Endodermal cell (in vitro differentiated cells): ENCODE results near the gene HNRNPA3. TPM values are rescaled to one million over a fixed set of nuclear protein-coding genes. Genes with fewer than 3 reads are reported as not detected.

Experiments used
- DNase-seq: peaks from one replicate; pipeline ENCODE4 v3.0.0-alpha.2; 2017
- H3K27ac ChIP-seq: 2 replicates; pipeline ENCODE4 v1.5.1; 2013; ENCODE audit warnings: mild to moderate bottlenecking, low read depth, low read length, moderate library complexity
- H3K27me3 ChIP-seq: 2 replicates; pipeline ENCODE4 v1.6.1; 2013; ENCODE audit warnings: mild to moderate bottlenecking, low read length, moderate library complexity; ENCODE audit not compliant: insufficient read depth, control insufficient read depth, poor library complexity, severe bottlenecking
- H3K36me3 ChIP-seq: 2 replicates; pipeline ENCODE4 v1.7.0; 2013; ENCODE audit warnings: mild to moderate bottlenecking, low read length, moderate library complexity; ENCODE audit not compliant: control insufficient read depth, insufficient read depth
- H3K4me1 ChIP-seq: one replicate; pipeline ENCODE4 v1.7.0; 2013; ENCODE audit warnings: low read length; ENCODE audit not compliant: control insufficient read depth, insufficient read depth
- H3K4me3 ChIP-seq: 2 replicates; pipeline ENCODE4 v1.5.1; 2013; ENCODE audit warnings: mild to moderate bottlenecking, low read length, moderate library complexity
- H3K9ac ChIP-seq: 2 replicates; pipeline ENCODE4 v1.6.1; 2013; ENCODE audit warnings: mild to moderate bottlenecking, low read length, moderate library complexity; ENCODE audit not compliant: poor library complexity, severe bottlenecking; ENCODE audit errors: extremely low read depth
- H3K9me3 ChIP-seq: 2 replicates; pipeline ENCODE4 v1.6.1; 2013; ENCODE audit warnings: mild to moderate bottlenecking, low read length, moderate library complexity; ENCODE audit not compliant: control insufficient read depth
- H3K27ac Mint-ChIP-seq: 2 replicates; pipeline ENCODE4 v1.8.0; 2020; ENCODE audit warnings: mixed read lengths
- H3K27me3 Mint-ChIP-seq: 2 replicates; pipeline ENCODE4 v1.8.0; 2021; ENCODE audit warnings: mild to moderate bottlenecking, mixed read lengths; ENCODE audit not compliant: insufficient read depth
- H3K36me3 Mint-ChIP-seq: 2 replicates; pipeline ENCODE4 v1.8.0; 2020; ENCODE audit warnings: low read depth, mixed read lengths
- H3K4me1 Mint-ChIP-seq: 2 replicates; pipeline ENCODE4 v1.8.0; 2020; ENCODE audit warnings: mixed read lengths
- H3K4me3 Mint-ChIP-seq: 2 replicates; pipeline ENCODE4 v1.8.0; 2020; ENCODE audit warnings: mild to moderate bottlenecking, moderate library complexity, mixed read lengths
- H3K9me3 Mint-ChIP-seq: 2 replicates; pipeline ENCODE4 v1.8.0; 2020; ENCODE audit warnings: mild to moderate bottlenecking, mixed read lengths
- WGBS, 2 experiments: methylation state at CpG; one replicate each; pipeline versions ENCODE4 v1.1.5 to v1.1.7; 2013; ENCODE audit warnings: missing lambda C conversion rate in 2 of 2, mixed read lengths in 1 of 2; ENCODE audit not compliant: insufficient coverage in 1 of 2, insufficient read length in 1 of 2; 5-methylcytosine and 5-hydroxymethylcytosine counted together
- total RNA-seq, 2 donors: library from RNA; stranded (reverse); fragmentation: NEBNext Ultra II Directional in 1 of 2; extraction: Animal tissue kit (Norgen Biotek cat#: 25700) in 1 of 2; gene quantifications; 2 replicates in 1 of 2; 3 replicates in 1 of 2; pipeline ENCODE4 v1.2.1, GENCODE V29; 2021
- TF ChIP-seq, protein P1 (sequence below): fragments of 200-600 bp; sonication (generic); conservative IDR thresholded peaks from 2 replicates; pipeline ENCODE4 v1.5.0; 2021; ENCODE audit warnings: antibody characterized with exemption, mild to moderate bottlenecking

Gene HNRNPA3
- total RNA-seq, 2 donors from 2014 or later = 323 to 413 TPM

DNA sequence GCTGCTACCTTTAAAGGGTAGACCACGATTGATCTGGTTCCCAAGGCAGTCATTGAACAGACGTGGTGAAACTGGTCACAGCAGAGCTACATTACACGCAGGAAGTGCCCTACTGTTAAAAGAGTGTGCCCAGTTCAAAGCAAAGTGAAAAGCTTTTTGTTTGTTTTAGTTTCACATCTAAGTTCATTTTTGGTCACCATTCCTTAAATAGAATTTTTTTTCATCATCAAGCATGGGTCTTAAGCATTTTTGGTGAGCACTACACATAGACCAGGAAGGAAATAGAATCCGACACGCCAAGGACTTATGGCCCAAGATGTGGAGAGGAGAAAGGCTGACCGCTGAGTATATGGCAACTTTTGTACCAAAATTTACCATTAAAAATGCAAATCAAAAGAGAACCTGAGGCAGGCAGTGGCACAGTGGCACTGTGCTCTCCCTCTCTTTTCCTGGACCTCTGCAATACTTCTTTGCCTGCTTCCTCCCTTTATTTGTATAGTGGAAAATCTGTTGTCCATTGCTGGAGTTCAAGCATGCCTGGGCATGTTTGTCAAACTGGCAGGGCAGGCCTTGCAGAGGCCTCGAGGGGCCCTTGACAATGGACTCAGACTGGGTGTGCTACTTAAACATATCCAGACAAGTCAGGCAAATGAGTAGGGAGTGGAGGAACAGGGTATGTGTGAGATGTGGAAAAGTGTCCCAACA lies 42.6 kb upstream of the HNRNPA3 start:
- no peaks in the 10 kb centered on the region for H3K9me3 ChIP-seq
- H3K27ac Mint-ChIP-seq = no peak overlapping the region
- H3K27me3 Mint-ChIP-seq = no peaks in the 10 kb centered on the region
- H3K4me3 ChIP-seq = no peak overlapping the region
- peaks cover 21% of the 10 kb centered on the region for H3K4me1 Mint-ChIP-seq
- no peaks in the 10 kb centered on the region for H3K36me3 Mint-ChIP-seq
- no peak overlapping the region for H3K9ac ChIP-seq
- H3K36me3 ChIP-seq = no peaks in the 10 kb centered on the region
- H3K9me3 Mint-ChIP-seq = no peaks in the 10 kb centered on the region
- TF ChIP-seq, protein P1, sequence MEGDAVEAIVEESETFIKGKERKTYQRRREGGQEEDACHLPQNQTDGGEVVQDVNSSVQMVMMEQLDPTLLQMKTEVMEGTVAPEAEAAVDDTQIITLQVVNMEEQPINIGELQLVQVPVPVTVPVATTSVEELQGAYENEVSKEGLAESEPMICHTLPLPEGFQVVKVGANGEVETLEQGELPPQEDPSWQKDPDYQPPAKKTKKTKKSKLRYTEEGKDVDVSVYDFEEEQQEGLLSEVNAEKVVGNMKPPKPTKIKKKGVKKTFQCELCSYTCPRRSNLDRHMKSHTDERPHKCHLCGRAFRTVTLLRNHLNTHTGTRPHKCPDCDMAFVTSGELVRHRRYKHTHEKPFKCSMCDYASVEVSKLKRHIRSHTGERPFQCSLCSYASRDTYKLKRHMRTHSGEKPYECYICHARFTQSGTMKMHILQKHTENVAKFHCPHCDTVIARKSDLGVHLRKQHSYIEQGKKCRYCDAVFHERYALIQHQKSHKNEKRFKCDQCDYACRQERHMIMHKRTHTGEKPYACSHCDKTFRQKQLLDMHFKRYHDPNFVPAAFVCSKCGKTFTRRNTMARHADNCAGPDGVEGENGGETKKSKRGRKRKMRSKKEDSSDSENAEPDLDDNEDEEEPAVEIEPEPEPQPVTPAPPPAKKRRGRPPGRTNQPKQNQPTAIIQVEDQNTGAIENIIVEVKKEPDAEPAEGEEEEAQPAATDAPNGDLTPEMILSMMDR = no peak
- DNase-seq = no peak
- H3K4me1 ChIP-seq = peaks cover 13% of the 10 kb centered on the region
- 83 to 88% methylated on average over 2 to 7 of the region's 7 CpGs for WGBS, 2 experiments
- no peak overlapping the region for H3K4me3 Mint-ChIP-seq
- H3K27me3 ChIP-seq = no peaks in the 10 kb centered on the region
- peak overlapping the region; percentile 48 for H3K27ac ChIP-seq

DNA sequence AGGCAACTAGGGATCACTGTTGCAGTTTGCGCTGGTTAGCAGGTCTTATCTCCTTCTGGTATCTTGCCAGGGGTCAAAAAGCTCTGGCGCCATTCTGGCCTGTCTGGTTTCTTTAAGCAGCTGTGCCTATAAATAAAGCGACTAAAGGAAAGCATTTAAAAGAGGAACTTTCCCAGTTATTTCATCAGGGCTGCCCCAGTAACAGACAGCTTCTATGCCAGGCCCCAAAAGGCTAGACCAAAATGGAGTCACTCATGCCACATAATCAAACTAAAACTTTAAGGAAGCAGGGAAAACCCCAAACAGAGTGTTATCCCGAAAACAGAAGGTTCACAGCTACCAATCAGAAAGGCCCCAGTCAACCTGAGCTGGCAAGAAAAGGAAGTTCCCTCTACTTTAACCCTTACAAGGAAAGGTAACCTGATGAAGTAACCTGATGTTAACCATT lies 41.2 kb upstream of the HNRNPA3 start:
- Histone ChIP-seq H3K9ac (no peak overlapping the region), H3K4me1 (peaks cover 6% of the 10 kb centered on the region), H3K27ac (no peak overlapping the region), H3K4me3 (no peak overlapping the region), H3K36me3 (no peaks in the 10 kb centered on the region), H3K27me3 (no peaks in the 10 kb centered on the region), H3K9me3 (no peaks in the 10 kb centered on the region)
- WGBS, 2 experiments = 88 to 91% methylated on average over 3 to 4 of the region's 4 CpGs
- no peaks in the 10 kb centered on the region for H3K36me3 Mint-ChIP-seq
- no peaks in the 10 kb centered on the region for H3K27me3 Mint-ChIP-seq
- H3K27ac Mint-ChIP-seq = no peak overlapping the region
- TF ChIP-seq, protein P1 = no peak
- peaks cover 13% of the 10 kb centered on the region for H3K4me1 Mint-ChIP-seq
- H3K4me3 Mint-ChIP-seq = no peak overlapping the region
- no peak for DNase-seq
- no peaks in the 10 kb centered on the region for H3K9me3 Mint-ChIP-seq

DNA sequence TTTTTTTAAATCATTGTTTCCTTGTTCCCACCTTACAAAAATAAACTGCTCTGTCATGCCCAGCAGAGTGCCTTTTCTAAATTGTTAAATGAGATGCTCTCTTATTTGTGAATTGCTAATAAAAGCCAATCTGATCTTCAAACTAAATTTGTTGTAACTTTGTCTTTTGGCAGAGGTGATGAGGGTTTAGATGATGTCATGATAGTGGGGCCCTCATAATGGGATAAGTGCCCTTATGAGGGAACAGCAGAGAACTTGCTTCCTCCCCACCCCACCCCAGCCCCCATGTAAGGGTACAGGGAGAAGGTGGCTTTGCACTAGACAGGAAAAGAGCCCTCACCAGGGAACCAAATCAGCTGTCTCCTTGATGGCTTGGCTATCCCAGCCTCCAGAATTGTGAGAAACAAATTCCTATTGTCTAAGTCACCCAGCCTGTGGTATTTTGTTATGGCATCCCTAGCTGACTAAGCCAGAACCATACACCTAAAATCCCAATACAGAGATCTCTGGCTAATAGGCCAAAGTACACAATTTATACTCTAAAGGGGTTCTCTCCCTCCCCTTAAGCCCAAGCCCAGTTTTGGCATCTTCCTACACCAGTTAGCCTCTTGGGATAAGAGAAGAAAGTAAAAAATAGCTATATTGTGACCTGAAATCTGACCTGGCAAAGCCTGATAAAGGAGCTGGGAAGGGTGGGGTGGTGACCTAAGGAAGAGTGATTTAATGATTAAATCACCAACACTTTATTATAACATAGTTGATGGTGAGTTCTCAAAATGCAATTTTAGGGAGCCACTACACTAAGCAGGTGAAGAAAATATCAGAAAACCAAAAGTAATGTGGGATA lies 40.3 kb upstream of the HNRNPA3 start:
- H3K9ac ChIP-seq = no peak overlapping the region
- H3K4me1 Mint-ChIP-seq = peaks cover 9% of the 10 kb centered on the region
- H3K9me3 ChIP-seq = no peaks in the 10 kb centered on the region
- H3K27ac ChIP-seq = no peak overlapping the region
- no peaks in the 10 kb centered on the region for H3K27me3 Mint-ChIP-seq
- H3K27me3 ChIP-seq = no peaks in the 10 kb centered on the region
- TF ChIP-seq, protein P1 = no peak
- no peak overlapping the region for H3K4me3 ChIP-seq
- no peaks in the 10 kb centered on the region for H3K36me3 ChIP-seq
- H3K27ac Mint-ChIP-seq = no peak overlapping the region
- H3K36me3 Mint-ChIP-seq = no peaks in the 10 kb centered on the region
- no peak overlapping the region for H3K4me3 Mint-ChIP-seq
- DNase-seq = no peak
- H3K9me3 Mint-ChIP-seq = no peaks in the 10 kb centered on the region
- peaks cover 3% of the 10 kb centered on the region for H3K4me1 ChIP-seq
